Measurements from ENCODE around the gene PRPF40B.

PRPF40B gene

DNA sequence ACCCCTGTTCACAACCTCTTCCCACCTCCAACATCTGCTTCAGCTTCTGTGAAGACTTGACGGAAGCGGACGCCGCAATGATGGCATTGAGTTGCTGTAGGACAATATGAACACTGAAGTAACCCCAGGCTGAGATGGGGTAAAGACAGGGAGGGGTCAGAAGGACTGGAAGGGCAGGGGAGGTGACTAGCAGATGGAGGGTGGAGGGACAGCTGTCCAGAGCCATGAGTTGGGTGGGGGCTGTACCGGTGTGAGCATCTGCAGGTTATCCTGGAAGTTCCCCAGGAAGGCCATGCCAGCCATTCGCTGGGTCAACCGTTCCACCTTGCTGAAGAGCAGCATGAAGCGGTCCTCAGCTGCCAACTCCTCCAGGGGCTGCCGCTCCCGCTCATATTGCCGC is 26.1 kb downstream of the PRPF40B start:
- DNase-seq, result no peak
- TF ChIP-seq POLR2A (IDR thresholded peaks at IDR 0.05; ENCODE audit: low read length), result no peak
- no peak for TF ChIP-seq GATA1 (IDR thresholded peaks at IDR 0.05; ENCODE audit: low read depth, low read length)

DNA sequence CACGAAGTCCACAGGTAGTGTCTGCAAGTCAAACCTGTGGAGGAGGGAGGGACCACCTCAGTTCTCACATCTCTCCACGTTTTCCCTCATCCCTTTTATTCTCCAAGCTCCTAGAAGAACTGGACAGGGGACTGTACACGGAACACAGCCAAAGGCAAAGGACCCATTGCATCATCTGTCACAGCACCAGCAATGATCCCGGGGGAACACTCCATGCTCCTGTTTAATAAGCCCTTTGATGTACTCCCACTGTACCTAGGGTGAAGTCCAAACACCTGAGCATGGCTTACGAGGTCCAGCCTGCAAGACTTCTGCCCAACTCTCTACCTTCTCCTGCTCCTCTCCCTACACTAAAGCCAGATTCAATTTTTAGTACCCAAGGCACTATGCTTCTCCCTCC is 26.5 kb downstream of the PRPF40B start:
- no peak for TF ChIP-seq POLR2A (IDR thresholded peaks at IDR 0.05; ENCODE audit: low read length)
- no peak for TF ChIP-seq GATA1 (IDR thresholded peaks at IDR 0.05; ENCODE audit: low read depth, low read length)
- no peak for DNase-seq

DNA sequence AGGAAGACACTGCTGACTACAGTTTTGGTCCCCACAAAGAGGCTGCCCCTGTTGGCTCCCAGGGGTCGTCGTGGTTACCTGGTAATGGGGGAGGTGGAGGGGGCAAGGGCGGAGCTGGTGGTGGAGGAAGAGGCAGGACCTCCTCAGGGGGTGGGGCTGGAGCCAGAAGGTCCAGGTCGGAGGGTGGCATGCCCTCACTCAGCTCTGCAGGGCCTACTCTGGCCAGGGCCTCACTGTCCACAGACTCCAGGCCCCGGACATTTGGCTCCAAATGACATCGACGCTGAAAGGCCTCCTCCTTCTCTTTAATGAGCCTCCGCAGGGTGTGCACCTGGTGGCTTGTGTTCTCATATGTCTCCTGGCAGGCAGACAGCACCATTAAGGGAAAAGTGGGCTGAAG is 28.5 kb downstream of the PRPF40B start:
- TF ChIP-seq GATA1 (IDR thresholded peaks at IDR 0.05; ENCODE audit: low read depth, low read length) (no peak), POLR2A (IDR thresholded peaks at IDR 0.05; ENCODE audit: low read length) (no peak)
- DNase-seq, result no peak

DNA sequence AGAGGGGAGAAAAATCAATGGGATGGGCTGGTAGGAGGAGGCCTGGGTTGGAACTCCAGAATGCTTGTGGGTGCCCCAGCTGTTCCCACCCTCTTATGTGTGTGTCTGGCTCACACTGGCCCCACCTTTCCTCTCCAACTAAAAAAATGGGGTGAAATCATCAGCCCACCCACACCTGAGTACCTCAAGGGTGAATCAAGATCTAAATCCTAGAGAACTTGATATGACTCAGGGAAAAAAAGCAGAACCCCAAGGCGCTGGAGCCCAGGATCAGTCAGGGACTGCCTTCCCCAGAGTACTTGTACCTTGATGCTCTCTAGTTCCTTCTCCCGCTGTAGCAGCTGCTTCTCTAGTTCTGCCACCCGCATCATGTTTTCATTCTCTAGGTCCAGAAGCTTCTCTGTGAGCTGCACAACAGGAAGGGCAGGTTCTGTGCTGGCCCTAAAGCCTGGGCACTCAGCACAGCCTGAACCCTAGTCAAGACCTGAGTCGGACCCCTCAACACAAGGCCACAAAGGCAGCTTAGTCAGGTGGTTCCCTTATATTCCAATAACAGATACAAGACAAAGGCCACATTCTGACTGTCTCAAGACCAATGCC is 29.7 kb downstream of the PRPF40B start:
- DNase-seq, result no peak
- TF ChIP-seq GATA1 (IDR thresholded peaks at IDR 0.05; ENCODE audit: low read depth, low read length) (no peak), POLR2A (IDR thresholded peaks at IDR 0.05; ENCODE audit: low read length) (no peak)

DNA sequence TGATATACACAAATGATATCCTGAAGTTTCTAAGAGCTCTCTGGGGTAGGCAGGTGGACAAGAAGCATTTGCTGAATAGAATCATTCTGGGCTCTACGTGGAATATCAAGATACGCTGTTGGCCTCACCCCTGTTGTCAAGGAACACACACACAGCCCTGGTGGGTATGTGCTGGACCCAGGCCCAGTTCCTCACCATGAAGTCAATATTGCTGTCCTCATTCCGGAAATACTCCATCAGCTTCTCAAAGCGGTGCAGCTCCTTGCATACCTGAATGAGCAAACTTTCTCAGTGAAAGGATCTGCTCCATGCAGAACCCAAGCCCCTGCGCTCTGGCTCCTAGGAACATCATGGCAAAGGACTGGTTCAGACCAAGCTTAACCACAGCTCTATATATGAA is 31.4 kb downstream of the PRPF40B start:
- DNase-seq, result no peak
- TF ChIP-seq GATA1 (IDR thresholded peaks at IDR 0.05; ENCODE audit: low read depth, low read length) (no peak), POLR2A (IDR thresholded peaks at IDR 0.05; ENCODE audit: low read length) (no peak)

DNA sequence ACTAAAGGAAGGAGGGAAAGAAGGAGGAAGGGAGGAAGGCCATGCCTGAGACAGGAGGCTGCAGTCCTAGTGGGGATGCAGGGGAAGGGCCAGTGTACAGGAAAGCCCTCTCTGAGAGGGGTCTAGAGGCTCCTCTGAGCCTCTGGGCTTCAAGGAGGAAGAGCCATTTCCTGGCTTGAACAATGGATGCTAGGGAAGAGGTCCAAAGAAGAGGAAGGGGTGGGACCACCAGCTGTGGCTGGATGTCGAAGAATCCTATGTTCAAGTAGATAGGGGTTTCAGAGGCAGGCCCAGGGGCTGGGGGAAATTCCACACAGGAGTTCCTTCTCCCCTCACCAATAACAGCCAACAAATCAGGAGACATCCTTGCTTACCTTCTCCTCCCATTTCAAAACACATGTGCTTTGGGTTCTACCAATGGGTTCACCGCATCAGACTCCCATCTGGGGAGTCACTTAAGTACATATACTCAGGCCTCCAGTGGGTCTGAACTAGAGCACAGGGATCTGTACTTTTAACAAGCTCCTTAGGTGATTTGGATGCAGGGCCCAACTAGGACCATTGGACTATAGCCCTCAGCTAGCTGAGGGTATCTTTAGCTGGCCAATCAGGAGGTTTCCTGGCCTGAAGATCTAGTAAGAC is 32.4 kb downstream of the PRPF40B start:
- TF ChIP-seq GATA1 (IDR thresholded peaks at IDR 0.05; ENCODE audit: low read depth, low read length) (no peak), POLR2A (IDR thresholded peaks at IDR 0.05; ENCODE audit: low read length) (no peak)

DNA sequence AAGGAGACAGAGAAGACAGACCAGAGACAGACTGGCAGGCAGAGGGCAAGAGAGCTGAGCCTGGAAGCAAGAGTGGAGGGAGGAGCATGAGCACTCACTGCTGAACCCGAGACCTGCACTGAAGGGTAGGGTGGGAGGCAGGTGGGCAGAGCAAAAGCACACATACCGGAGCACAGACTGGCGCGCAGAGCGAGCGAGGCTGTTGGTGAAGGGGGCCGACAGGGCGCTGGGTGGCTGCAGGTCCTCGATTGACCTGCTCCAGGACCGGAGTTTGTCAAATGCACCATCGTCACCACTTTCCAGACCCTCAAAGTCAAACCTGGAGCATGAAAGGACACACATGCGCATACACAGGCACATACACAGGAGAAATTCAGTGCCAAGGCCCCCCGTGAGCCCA is 34.9 kb downstream of the PRPF40B start:
- DNase-seq, result no peak
- TF ChIP-seq GATA1 (IDR thresholded peaks at IDR 0.05; ENCODE audit: low read depth, low read length) (no peak), POLR2A (IDR thresholded peaks at IDR 0.05; ENCODE audit: low read length) (no peak)

More for the DNA sequence above, 32.4 kb downstream of the PRPF40B start:
- no peak for DNase-seq

DNA sequence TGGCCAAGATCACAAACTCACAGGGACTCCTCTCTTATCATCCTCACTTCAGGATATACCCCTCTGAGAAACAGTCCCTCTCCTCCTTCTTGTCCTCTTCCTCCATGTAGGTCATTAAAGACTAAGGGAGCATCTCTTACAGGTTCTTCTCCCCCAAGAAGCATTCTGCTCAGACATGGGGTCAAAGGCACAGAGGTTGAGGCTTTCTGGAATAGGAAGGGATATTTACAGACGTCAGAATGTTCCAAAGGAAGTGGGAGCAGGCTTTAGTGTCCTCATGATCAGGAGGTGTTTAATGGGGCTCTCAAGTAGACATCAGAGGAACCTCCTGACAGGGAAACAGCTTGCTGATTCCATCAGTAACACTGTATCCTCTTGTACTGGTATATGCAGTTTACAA is 36.4 kb downstream of the PRPF40B start:
- DNase-seq, result no peak
- TF ChIP-seq GATA1 (IDR thresholded peaks at IDR 0.05; ENCODE audit: low read depth, low read length) (no peak), POLR2A (IDR thresholded peaks at IDR 0.05; ENCODE audit: low read length) (no peak)

DNA sequence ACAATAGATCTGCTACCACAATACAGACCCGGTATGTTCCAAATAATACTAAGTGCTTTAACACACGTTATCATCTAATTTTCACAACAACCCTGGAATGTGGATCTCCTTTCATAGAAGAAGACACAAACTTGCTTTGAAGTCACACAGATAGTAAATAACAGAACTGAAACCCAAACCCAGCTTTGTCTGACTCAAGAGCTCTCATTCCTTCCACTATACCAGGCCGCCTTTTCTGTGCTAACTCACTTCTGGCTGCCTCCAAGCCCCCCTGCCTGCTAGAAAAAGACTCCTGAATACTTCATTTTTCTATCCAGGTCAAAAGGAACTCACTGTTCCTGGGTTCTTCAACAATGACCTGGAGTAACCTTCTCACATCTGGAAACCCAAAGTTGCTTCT is 37.8 kb downstream of the PRPF40B start:
- no peak for DNase-seq
- no peak for TF ChIP-seq GATA1 (IDR thresholded peaks at IDR 0.05; ENCODE audit: low read depth, low read length)
- no peak for TF ChIP-seq POLR2A (IDR thresholded peaks at IDR 0.05; ENCODE audit: low read length)

DNA sequence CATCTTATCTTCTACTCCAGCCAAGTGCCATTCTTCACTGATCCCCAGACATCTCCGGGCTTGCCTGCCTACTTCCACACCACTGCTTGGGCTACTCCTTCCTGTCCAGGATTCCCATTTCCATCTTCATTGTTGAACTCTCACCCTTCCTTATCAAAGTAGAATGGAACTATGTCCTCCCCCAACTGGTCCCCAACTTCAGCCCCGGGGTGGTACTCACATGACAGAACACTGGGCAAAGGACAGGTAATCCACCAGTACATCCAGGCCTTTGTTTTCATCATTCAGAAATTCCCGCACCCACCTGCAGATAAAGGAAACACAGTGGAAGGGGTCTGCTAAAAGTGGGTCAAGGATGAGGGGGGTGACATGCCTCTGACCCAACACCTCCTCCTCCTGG is 38.4 kb downstream of the PRPF40B start:
- TF ChIP-seq GATA1 (IDR thresholded peaks at IDR 0.05; ENCODE audit: low read depth, low read length) (no peak), POLR2A (IDR thresholded peaks at IDR 0.05; ENCODE audit: low read length) (no peak)
- DNase-seq, result no peak

DNA sequence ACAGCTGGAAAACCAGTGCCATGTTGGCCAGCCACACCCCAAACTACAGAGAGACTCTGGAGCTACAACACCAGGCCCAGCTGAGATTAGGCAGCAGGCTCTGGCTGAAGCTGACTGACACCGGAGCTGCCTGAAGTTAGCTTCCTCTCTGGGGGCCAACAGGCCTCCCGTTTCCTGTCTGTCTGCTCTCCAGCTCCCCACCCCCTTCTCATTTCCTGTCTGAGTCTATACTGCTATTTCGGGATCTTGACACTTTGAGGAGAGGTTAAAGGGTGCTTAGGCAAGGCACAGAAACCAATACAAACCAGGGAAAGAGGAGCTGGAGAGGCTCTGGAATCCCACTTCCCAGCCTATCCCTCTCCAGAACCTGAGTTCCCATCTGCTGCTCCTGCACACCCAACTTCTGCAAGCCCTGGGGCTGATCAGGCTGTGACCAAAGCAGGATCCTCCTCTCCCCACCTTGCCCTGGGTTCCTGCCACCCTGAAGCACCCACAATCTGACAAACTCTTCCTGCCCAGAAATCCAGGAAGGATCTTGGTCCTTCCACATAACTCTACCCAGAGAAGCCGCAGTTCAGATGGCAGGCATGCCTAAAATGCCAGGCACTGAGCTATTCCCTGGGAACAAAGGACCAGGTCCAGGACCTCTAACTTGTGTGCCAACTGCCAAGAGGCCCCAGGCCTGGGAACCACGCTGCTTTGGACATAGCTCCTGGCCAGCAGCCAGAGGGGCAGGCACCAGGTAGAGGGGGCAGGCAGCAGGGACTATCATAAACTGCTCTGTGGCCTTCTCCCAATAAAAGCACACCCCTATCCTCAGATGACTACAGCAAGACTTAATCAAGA is 39.9 kb downstream of the PRPF40B start:
- DNase-seq, result no peak
- TF ChIP-seq POLR2A (IDR thresholded peaks at IDR 0.05; ENCODE audit: low read length) (no peak), GATA1 (IDR thresholded peaks at IDR 0.05; ENCODE audit: low read depth, low read length) (no peak)

DNA sequence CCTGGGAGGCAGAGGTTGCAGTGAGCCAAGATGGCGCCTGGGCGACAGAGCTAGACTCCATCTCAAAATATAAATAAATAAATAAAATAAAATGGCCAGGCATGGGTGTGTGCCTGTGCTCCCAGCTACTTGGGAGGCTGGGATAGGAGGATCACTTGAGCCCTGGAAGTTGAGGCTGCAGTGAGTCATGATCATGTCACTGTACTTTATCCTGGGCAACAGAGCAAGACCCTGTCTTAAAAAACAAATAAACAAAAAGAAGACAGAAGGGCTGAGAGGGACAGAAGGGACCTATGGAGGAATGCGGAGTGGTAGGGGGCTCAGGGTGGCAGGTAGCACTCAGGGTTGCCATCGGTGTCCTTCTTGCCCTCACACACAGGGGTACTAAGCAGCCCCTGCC is 40.8 kb downstream of the PRPF40B start:
- no peak for TF ChIP-seq POLR2A (IDR thresholded peaks at IDR 0.05; ENCODE audit: low read length)
- no peak for TF ChIP-seq GATA1 (IDR thresholded peaks at IDR 0.05; ENCODE audit: low read depth, low read length)
- DNase-seq, result no peak

DNA sequence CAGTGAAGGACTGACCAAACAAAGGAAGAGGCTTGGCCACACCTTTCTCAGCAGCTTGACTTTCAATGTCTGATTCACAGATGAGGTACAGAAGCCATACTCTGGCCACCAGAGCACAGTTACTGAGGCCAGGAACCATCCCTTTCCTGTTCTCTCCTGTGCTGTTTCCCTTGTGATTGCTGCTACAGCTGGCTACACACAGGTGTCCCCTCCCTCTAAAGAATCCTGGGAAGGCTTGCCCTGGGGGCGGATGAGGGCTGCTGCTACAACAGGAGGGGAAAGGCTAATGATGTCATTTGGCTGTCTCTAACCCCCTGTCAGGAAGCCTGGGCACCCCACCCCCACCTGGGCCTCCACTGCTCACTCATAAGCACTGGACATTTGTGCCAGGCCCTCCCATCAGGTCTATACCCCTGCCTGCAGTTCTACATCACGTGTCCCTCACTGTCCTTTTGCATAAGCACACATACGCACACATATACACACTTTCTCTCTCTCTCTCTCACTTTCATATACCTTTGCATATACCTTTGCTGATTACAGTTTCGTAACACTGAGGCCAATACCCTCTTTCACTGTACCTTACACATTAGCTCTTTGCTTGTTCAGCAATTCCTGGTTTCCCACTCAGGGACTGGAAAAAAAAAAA is 41.4 kb downstream of the PRPF40B start:
- no peak for TF ChIP-seq POLR2A (IDR thresholded peaks at IDR 0.05; ENCODE audit: low read length)
- no peak for TF ChIP-seq GATA1 (IDR thresholded peaks at IDR 0.05; ENCODE audit: low read depth, low read length)
- no peak for DNase-seq

DNA sequence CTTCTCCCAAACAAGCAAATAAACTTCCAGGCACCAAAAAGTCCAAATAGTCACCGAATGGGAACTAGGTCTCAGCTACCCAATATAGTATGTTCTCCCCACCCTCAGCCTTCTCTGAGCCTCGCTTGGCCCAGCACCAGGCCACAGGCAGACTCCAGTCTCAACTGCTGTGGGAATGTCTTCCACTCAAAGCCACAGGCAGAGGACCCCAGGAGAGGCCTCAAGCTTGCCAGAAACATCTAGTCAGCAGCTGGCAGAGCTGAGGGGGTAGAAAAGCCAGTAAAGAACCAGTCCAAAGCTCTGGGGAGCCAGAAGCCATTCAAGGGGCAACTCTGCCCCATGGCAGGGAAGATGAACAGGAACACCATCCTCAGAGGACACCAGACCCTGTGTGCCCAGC is 42.0 kb downstream of the PRPF40B start:
- DNase-seq, result no peak
- no peak for TF ChIP-seq POLR2A (IDR thresholded peaks at IDR 0.05; ENCODE audit: low read length)
- TF ChIP-seq GATA1 (IDR thresholded peaks at IDR 0.05; ENCODE audit: low read depth, low read length), result no peak
